ENCODE results near the gene DCP1B.

The DCP1B gene

DNA sequence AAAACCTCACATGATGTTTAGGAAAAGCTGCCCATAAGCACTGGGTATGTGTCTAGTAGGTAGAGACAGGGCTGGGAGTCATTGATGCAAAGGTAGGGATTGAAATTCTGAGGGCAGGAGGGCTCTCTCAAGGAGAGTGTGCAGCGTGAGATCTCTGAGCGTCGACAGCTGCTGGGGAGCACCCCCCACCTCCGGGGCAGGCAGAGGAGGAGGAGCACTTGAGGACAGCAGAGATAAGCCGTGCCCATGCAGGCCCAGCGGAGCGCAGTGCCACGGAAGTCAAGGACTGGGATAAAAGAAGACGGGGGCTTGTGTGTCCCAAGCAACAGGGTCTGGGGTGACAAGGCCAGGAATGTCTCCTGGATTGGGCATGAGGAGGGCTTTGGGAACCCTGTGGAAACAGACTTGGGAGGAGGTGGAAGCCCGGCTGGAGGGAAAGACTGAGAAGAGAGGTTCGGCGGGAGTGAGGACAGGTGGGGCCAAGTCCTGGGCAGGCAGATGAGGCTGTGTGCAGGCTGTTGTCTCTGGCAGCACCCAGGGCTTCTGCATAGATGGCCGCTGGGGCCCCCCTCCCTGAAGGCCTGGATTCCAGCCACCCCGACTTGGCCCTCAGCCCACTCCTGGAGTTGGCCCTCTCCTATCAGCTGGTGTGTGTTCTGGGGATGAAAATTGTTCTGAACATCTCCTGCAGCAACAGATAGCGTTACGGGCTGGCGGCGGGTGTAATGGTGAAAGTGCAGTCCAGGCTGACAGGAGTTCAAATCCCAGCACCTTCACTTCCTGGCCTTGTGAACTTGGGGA, 87.7 kb downstream of the DCP1B start:
- TF ChIP-seq, protein P1, sequence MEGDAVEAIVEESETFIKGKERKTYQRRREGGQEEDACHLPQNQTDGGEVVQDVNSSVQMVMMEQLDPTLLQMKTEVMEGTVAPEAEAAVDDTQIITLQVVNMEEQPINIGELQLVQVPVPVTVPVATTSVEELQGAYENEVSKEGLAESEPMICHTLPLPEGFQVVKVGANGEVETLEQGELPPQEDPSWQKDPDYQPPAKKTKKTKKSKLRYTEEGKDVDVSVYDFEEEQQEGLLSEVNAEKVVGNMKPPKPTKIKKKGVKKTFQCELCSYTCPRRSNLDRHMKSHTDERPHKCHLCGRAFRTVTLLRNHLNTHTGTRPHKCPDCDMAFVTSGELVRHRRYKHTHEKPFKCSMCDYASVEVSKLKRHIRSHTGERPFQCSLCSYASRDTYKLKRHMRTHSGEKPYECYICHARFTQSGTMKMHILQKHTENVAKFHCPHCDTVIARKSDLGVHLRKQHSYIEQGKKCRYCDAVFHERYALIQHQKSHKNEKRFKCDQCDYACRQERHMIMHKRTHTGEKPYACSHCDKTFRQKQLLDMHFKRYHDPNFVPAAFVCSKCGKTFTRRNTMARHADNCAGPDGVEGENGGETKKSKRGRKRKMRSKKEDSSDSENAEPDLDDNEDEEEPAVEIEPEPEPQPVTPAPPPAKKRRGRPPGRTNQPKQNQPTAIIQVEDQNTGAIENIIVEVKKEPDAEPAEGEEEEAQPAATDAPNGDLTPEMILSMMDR (IDR thresholded peaks at IDR 0.05; ENCODE audit: control extremely low read depth, extremely low read depth, low read depth, missing control alignments): no peak
- DNase-seq (ENCODE audit: extremely low spot score): peak; percentile 13
- ChIA-PET POLR2A (no interaction called here), CTCF (interaction anchor here (1.1 to 1.9 kb wide), 3 partner anchors 12 to 24 kb away, joined by 3 to 5 read pairs (median 4); no protein-coding TSS in a partner anchor)

DNA sequence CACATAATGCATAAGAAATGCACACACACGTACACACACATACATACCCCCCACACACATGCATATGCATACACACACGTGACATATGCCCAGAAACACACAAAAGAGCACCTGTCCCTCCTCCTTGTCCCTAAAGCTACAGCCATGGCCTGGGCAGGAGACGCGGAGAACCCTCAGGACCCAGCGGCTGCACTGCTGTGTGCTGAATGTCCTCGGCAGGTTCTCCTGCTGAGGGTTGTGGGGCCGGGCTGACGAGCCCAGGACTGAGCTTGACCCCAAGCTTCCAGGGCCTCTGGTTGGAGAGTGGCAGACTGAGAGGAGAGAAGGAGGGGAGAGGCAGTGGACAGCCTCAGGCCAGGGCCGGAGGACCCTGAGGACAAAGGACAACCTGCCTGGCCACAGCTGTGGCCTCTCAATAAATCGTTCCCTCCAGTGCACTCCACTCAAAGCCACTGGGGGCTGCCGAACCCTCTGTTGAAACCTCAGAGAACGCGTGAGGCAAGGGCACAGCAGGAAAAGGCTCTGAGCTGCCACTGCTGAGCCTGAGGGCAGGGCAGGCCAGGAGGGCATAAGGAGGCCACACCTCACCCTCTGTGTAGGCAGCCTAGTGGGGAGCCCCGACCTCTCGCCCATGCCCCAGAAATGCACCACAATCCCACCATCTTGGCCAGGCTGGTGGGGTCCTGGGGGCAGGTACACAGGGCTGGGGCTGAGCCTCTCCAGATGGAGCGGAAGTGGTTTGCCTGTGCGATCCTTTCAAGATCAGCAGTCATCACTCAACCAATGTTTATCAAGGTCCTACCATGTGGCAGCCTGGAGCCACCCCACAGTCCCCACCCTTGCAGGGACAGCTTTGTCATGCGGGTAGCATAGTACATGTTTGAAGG, 88.9 kb downstream of the DCP1B start:
- DNase-seq (ENCODE audit: extremely low spot score): peak; percentile 7
- TF ChIP-seq, protein P1 (IDR thresholded peaks at IDR 0.05; ENCODE audit: control extremely low read depth, extremely low read depth, low read depth, missing control alignments): no peak
- ChIA-PET CTCF (interaction anchor here (1.1 to 1.9 kb wide), 3 partner anchors 11 to 25 kb away, joined by 3 to 5 read pairs (median 4); no protein-coding TSS in a partner anchor), POLR2A (no interaction called here)

DNA sequence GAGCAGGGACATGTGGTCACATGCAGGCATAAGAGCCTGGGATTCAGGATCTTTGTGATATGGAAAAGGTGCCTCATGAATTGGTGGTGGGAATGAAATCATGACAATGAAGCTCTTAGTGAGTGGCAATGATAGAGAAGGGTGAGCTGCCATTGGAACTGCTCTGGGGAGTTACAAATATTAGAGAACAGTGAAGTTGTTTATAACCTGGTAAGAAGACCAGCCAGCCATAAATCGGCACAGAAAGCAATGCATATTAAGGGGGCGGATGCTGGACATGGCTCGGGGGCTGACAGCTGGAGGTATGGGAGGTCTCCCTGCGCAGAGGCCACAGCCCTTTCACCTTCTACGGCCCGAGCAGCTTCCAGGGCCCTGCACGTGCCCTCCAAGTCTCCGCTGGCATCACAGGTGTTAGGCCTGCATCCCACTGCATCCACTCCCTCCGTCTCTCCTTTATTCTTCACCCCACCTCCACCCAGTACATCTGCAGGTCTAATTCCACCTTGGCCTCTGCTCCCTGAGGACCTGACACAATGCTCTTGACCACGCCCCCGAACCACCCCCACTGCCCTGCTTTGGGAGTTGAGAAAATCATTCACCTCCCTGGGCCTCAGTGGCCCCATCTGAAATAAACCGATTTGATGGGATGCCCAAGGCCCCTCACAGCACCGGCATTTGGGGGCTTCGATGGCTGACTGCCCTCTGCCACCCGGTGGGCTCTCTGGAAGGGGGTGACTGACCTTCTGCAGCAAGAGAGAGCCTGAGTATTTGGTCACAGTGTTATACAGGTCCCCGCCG, 89.9 kb downstream of the DCP1B start:
- ChIA-PET POLR2A (no interaction called here), CTCF (interaction anchor here (1.7 kb wide), 1 partner anchor 26 kb away, joined by 8 read pairs; no protein-coding TSS in a partner anchor)
- TF ChIP-seq, protein P1 (IDR thresholded peaks at IDR 0.05; ENCODE audit: control extremely low read depth, extremely low read depth, low read depth, missing control alignments): no peak
- DNase-seq (ENCODE audit: extremely low spot score): peak; percentile 6

DNA sequence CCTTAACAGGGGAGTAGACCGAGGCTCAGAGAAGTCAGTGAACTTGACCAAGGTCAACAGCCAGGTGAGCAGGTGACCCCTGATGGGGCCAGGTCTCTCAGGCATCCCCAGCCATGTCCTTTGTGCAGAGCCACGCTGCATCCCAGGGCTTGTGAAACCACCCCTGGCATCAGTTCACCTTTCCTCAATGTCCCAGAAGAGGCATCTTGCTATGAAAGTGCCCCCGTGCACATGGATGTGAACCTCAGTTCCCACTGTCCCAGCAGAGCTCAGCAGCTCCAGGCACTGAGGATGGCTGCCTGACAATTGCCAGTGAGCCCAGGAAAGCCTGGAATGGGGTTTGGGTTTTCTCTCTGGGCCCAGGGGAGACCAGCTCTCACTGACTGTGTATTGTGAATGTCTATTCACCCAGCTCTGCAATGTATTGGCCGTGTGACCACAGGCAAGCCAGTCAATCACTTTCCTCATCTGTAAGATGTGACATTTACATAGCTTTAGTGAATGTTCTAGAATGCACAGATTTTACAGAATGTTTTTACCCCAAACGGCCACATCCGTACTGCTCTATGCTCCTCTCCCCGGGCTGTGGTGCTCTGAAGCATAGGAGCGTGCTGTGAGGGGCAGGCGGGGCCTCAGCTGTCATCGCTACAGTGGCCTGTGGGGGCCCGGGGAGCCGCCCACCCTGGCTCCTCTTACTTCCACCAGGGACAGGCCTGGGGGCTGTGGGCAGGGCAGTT, 90.7 kb downstream of the DCP1B start:
- DNase-seq (ENCODE audit: extremely low spot score): peak; percentile 9
- CTCF ChIA-PET: interaction anchor here (1.5 to 1.7 kb wide), 2 partner anchors 17 to 27 kb away, joined by 3 to 8 read pairs; no protein-coding TSS in a partner anchor
- TF ChIP-seq, protein P1 (IDR thresholded peaks at IDR 0.05; ENCODE audit: control extremely low read depth, extremely low read depth, low read depth, missing control alignments): no peak
- POLR2A ChIA-PET: no interaction called here

DNA sequence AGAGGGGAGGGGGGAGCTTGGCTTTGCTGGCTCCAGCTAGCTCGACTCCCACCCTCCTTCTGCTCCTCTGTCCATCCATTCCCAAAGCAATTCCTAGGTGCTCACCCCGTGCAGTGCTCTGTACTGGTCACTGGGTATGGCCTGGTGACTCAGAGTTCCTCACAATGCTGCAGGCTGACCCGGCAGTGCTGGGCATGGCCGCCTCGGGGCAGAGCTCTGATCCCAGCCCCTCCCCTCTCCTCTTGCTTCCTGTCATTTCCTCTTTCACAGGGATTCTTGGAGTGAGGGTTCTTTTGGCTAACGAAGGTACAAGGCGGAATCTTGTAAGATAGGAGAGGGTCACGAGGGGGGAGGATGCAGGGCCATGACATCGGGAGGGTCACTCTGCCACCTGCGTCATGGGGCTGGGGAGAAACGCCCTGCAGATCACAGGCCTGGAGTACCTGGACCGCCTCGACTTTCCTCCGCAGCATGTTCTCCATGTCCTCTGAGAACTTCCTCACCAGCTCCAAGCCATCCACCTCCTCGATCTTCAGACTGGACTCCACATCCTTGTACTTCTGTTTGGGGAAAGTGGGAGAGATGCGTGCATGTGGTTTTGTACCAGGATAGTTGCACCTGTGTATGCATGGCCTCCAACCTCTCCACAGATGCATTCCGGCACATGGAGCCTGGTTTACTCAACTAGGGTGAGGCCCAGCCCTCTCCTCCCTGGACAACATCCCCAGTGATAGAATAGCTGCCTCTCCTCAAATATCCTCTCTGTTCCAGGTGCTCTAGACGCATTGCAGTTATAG, 91.5 kb downstream of the DCP1B start:
- ChIA-PET POLR2A (no interaction called here), CTCF (interaction anchor here (1.5 to 1.7 kb wide), 2 partner anchors 17 to 27 kb away, joined by 3 to 8 read pairs; no protein-coding TSS in a partner anchor)
- peak; percentile 7 for DNase-seq (ENCODE audit: extremely low spot score)
- TF ChIP-seq, protein P1 (IDR thresholded peaks at IDR 0.05; ENCODE audit: control extremely low read depth, extremely low read depth, low read depth, missing control alignments): no peak

Data from GM10248 (cell line).